PFSK-1 (cell line): ENCODE measurements around the gene PPM1G.

Experiments used
- FOXP2 ChIP-seq: optimal IDR thresholded peaks from 2 replicates; pipeline ENCODE3; 2011; ENCODE audit warnings: borderline replicate concordance, control low read depth, inconsistent platforms; ENCODE audit not compliant: insufficient read depth; ENCODE audit errors: extremely low read length, extremely low read depth
- POLR2AphosphoS5 ChIP-seq: IDR thresholded peaks from 2 replicates; pipeline ENCODE4 v1.6.1; 2012; ENCODE audit warnings: low read depth, mild to moderate bottlenecking, control low read depth, low read length, moderate library complexity
- REST ChIP-seq, 2 experiments: IDR thresholded peaks; 2 replicates each; pipeline versions ENCODE4 v1.6.1 to v1.8.0; 2011 to 2012; ENCODE audit warnings: low read depth in 2 of 2, low read length in 2 of 2, control low read depth in 1 of 2, inconsistent platforms in 1 of 2, mild to moderate bottlenecking in 1 of 2, moderate library complexity in 1 of 2; ENCODE audit not compliant: insufficient read depth in 1 of 2
- SIN3A ChIP-seq: IDR thresholded peaks from 2 replicates; pipeline ENCODE4 v1.6.1; 2012; ENCODE audit warnings: mild to moderate bottlenecking, low read length, moderate library complexity, borderline replicate concordance; ENCODE audit not compliant: insufficient read depth
- TAF1 ChIP-seq: IDR thresholded peaks from 2 replicates; pipeline ENCODE4 v1.6.1; 2012; ENCODE audit warnings: low read length, control low read depth, borderline replicate concordance; ENCODE audit not compliant: insufficient read depth

PPM1G gene

GRCh38 chr2:27446057-27446456, 36.7 kb upstream of the PPM1G start:
- TF ChIP-seq FOXP2, result no peak
- TF ChIP-seq SIN3A, result no peak
- no peak for TF ChIP-seq REST (IDR thresholded peaks at IDR 0.05; ENCODE audit: insufficient read depth in 1 of 2, low read depth in 2 of 2, low read length in 2 of 2)
- TF ChIP-seq POLR2AphosphoS5, result no peak
- no peak for TF ChIP-seq TAF1

GRCh38 chr2:27445615-27446014, 36.2 kb upstream of the PPM1G start:
- TF ChIP-seq REST (IDR thresholded peaks at IDR 0.05; ENCODE audit: insufficient read depth in 1 of 2, low read depth in 2 of 2, low read length in 2 of 2) (no peak), TAF1 (no peak), FOXP2 (no peak), POLR2AphosphoS5 (no peak), SIN3A (no peak)

- TF ChIP-seq SIN3A (no peak), FOXP2 (no peak), REST (IDR thresholded peaks at IDR 0.05; ENCODE audit: insufficient read depth in 1 of 2, low read depth in 2 of 2, low read length in 2 of 2) (no peak), TAF1 (no peak), POLR2AphosphoS5 (no peak)
These were observed 35.8 kb upstream of the PPM1G start for GRCh38 chr2:27445155-27445554.

- no peak for TF ChIP-seq FOXP2
- no peak for TF ChIP-seq POLR2AphosphoS5
- no peak for TF ChIP-seq SIN3A
- no peak for TF ChIP-seq TAF1
- no peak for TF ChIP-seq REST (IDR thresholded peaks at IDR 0.05; ENCODE audit: insufficient read depth in 1 of 2, low read depth in 2 of 2, low read length in 2 of 2)
These were observed 33.5 kb upstream of the PPM1G start for GRCh38 chr2:27442920-27443282.
